Immature natural killer cell (primary cell): Measurements from ENCODE around the gene GATAD2A. TPM values are rescaled to one million over a fixed set of nuclear protein-coding genes. Genes with fewer than 3 reads are reported as not detected.

Experiments
- DNase-seq, 3 donors: peaks; one replicate each; pipeline ENCODE4 v3.0.0; 2022; ENCODE audit warnings: mixed read lengths in 1 of 3
- H3K27ac Mint-ChIP-seq, 6 donors: one replicate each; pipeline ENCODE4 v1.8.0; 2020; ENCODE audit warnings: mixed read lengths in 6 of 6, mild to moderate bottlenecking in 5 of 6, inconsistent platforms in 4 of 6, moderate library complexity in 3 of 6
- H3K27me3 Mint-ChIP-seq, 3 donors: one replicate each; pipeline ENCODE4 v1.8.0; 2020 to 2021; ENCODE audit warnings: low read depth in 3 of 3, mild to moderate bottlenecking in 3 of 3, mixed read lengths in 3 of 3, moderate library complexity in 3 of 3, inconsistent platforms in 1 of 3
- H3K36me3 Mint-ChIP-seq, 3 donors: one replicate each; pipeline ENCODE4 v1.8.0; 2020; ENCODE audit warnings: mixed read lengths in 3 of 3, inconsistent platforms in 2 of 3, mild to moderate bottlenecking in 2 of 3
- H3K4me1 Mint-ChIP-seq, 2 donors: one replicate each; pipeline ENCODE4 v1.8.0; 2020; ENCODE audit warnings: inconsistent platforms in 2 of 2, mild to moderate bottlenecking in 2 of 2, mixed read lengths in 2 of 2, moderate library complexity in 1 of 2
- H3K4me3 Mint-ChIP-seq, 5 donors: one replicate each; pipeline ENCODE4 v1.8.0; 2020; ENCODE audit warnings: mild to moderate bottlenecking in 5 of 5, mixed read lengths in 5 of 5, inconsistent platforms in 3 of 5, moderate library complexity in 3 of 5
- H3K9me3 Mint-ChIP-seq, 6 donors: one replicate each; pipeline ENCODE4 v1.8.0; 2020; ENCODE audit warnings: mild to moderate bottlenecking in 6 of 6, mixed read lengths in 6 of 6, inconsistent platforms in 4 of 6, moderate library complexity in 3 of 6
- polyA plus RNA-seq, 3 donors: library from polyadenylated mRNA; unstranded; fragments of 300-500 nt; fragmentation: Illumina TruSeq; gene quantifications; one replicate each; pipeline ENCODE4 v1.2.3, GENCODE V29; 2021

Gene GATAD2A
- polyA plus RNA-seq, 3 donors from 2014 or later, result 8.8 to 48.5 (median 21.0) TPM

DNA sequence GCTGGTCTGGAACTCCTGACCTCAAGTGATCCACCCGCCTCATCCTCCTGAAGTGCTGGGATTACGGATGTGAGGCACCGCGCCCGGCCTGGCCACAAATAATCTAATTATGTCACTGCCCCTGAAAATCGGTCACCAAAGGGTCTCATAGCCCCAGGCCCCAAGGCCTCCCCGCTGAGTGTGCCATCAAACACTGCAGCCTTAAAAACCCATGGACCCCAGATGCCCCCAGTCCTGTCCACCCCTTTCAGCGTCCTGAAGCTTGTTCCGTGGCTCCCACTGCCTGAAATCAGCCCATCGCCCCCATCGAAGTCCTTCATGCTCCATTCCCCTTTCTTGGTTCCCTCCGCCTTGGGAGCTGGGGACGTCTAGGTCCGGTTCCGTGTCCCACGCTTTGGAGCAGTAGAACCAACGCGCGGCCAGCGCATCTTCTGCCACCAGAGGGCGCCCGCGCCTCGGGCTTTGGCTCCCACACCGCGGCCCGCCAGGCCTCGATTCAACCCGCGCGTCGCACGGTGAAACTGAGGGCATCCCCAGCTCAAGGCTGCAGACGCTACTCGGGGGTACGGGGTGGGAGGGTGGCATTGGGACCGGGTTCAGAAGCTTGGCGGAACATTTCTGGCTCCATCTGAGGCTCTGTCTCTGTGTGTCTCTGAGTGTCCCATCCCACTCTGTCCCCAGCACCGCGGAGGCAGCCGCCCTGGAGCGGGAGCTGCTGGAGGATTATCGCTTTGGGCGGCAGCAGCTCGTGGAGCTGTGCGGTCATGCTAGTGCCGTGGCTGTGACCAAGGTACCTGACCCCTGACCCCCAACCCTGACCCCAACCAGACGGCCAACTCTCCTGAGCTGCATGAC, 126.7 kb downstream of the GATAD2A start:
- H3K4me1 Mint-ChIP-seq, result peaks cover 5 to 6% of the 10 kb centered on the region in 2 donors
- no peak overlapping the region for H3K4me3 Mint-ChIP-seq
- H3K9me3 Mint-ChIP-seq, result peaks cover 0 to 2% (median 0%) of the 10 kb centered on the region in 6 donors
- peak overlapping the region in 3 of 6 donors; percentile 8 to 66 (median 24) for H3K27ac Mint-ChIP-seq
- peak; percentile 71 to 80 (median 76) for DNase-seq
- H3K27me3 Mint-ChIP-seq, result peaks cover 3 to 14% (median 11%) of the 10 kb centered on the region in 3 donors
- peaks cover 0 to 3% (median 0%) of the 10 kb centered on the region in 3 donors for H3K36me3 Mint-ChIP-seq

DNA sequence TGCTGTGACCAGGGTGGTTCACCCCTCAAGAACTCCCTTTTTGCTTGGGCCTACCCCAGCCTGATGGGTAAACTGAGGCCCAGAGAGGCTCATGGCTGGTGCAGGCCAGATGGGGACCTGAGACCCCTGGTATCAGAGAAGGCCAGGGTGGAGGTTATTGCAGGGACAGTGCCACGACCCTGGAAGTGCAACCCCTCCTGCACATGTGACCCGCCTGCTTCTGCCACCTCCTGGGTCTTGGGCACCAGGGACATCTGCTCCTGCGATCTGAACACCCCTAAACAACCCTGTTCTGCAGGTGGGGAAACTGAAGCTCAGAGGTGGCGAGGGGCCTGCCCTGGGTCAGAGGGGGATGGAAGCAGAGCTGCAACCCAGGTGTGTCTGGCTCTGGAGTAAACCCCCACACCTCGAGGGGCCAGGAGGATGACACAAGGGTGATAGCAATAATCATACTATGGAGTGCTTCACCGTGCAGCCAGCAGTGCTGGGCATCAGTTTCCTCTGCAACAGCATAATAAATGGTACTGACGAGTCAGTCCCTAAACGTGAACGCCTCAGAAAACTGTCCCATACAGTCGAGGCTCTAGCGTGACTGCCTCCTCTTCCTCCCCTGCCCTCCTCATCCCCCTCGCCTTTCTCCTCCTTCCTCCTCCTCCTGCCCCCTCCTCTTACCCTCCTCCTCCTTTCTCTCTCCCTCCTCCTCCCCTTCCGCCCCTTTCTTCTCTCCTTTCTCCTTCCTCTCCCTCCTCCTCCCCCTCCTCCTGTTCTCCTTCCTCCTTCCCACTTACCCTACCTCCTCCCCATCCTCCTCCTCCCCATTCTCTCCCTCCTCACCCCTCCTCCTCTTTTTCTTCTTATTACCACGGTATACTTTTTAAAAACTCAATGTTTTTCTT, 127.6 kb downstream of the GATAD2A start:
- Mint-ChIP-seq H3K27ac (no peak overlapping the region), H3K9me3 (peaks cover 0 to 2% (median 0%) of the 10 kb centered on the region in 6 donors), H3K4me1 (peaks cover 8 to 10% of the 10 kb centered on the region in 2 donors), H3K27me3 (peaks cover 3 to 11% (median 10%) of the 10 kb centered on the region in 3 donors), H3K36me3 (peaks cover 0 to 3% (median 0%) of the 10 kb centered on the region in 3 donors), H3K4me3 (no peak overlapping the region)
- no peak for DNase-seq

DNA sequence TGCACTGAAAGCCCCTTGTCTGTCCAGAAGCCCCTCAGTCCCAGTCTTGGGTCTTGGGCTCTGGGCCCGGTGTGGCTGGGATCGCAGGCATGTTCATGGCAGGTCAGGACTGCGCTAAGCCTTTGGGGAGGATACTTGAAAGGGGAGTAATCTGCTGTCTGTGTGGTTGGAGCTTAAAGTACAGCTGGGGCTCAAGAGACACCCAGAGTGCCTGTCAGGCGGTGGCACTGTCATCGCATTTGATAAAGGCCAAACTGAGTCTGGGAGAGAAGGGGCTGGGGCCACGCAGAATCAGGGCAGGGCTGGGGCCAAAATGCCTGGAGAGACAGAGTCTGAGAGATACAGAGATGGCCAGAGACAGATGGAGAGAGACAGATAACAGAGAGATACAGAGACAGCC, 128.4 kb downstream of the GATAD2A start:
- Mint-ChIP-seq H3K4me1 (peaks cover 12 to 15% of the 10 kb centered on the region in 2 donors), H3K4me3 (no peak overlapping the region), H3K27me3 (peaks cover 3 to 12% (median 10%) of the 10 kb centered on the region in 3 donors), H3K27ac (peak overlapping the region in 1 of 6 donors; percentile 4), H3K36me3 (peaks cover 0 to 3% (median 0%) of the 10 kb centered on the region in 3 donors), H3K9me3 (peaks cover 0 to 2% (median 0%) of the 10 kb centered on the region in 6 donors)
- no peak for DNase-seq

DNA sequence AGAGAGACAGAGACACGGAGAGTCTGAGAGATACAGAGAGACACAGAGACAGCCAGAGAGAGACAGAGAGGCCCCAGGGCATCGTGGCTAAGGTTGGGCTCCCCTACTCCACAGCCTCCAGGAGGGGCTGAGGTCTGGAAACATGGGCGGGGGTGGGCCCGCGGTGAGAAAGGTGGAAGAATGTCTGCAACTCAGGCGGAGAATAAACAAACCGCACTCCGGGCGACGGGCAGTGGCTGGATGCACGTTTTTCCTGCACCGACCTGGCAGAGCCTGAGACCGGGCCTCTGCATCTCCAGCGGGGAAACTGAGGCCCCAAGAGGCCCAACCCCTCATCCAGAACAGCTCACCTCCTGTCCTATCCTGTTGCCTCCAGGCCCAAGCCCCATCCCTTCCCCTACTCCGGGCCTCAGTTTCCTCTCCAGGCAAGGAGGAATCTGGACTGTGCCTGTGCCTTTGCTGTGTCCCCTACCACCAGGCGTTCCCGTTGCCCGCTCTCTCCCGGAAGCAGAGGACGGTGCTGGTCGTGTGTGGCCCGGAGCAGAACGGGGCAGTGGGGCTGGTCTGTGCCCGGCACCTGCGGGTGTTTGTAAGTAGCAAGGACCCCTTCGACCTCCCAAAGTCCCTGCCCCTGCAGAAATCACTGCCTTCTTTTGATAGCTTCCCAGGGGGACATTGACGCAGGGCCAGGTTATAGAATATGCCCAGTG, 129.2 kb downstream of the GATAD2A start:
- no peak overlapping the region for H3K4me3 Mint-ChIP-seq

DNA sequence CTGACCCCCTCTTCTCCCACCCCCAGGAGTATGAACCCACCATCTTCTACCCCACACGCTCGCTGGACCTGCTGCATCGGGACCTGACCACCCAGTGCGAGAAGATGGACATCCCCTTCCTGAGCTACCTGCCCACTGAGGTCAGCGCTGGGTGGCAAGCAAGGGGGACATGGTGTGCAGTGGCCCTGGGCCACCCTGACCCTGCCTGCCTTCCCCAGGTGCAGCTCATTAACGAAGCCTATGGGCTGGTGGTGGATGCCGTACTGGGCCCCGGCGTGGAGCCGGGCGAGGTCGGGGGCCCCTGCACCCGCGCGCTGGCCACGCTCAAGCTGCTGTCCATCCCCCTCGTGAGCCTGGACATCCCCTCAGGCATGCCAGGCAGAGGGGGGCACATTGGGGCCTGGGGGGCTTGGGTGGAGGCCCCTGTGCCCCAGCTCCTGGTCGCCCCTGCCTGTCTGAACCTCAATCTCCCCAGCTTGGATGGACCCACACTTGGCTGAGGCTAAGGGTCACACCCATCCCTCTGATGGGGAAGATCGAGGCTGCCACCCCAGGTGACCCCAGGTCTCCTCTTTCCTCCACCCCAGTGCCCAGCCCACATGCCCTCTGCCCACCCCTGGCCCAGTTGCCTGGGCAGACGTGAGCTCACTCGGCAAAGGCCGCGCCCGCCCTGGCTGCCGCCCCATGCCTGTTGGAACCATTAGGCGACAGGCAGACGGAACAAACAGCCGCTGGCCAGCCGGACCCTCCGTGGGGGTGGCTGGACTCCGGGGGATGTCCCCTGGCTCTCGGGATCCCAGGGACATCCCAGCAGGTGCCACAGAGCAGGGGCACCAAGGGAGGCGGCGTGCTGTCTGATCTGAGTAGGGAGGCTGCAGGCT, 130.1 kb downstream of the GATAD2A start:
- Mint-ChIP-seq H3K27me3 (peaks cover 4 to 10% (median 7%) of the 10 kb centered on the region in 3 donors), H3K36me3 (peaks cover 0 to 3% (median 0%) of the 10 kb centered on the region in 3 donors), H3K27ac (no peak overlapping the region), H3K4me3 (no peak overlapping the region), H3K4me1 (peaks cover 19 to 20% of the 10 kb centered on the region in 2 donors), H3K9me3 (peaks cover 0 to 3% (median 0%) of the 10 kb centered on the region in 6 donors)
- no peak for DNase-seq

More for the DNA sequence above, 129.2 kb downstream of the GATAD2A start:
- peaks cover 0 to 3% (median 0%) of the 10 kb centered on the region in 3 donors for H3K36me3 Mint-ChIP-seq
- DNase-seq, result no peak
- H3K4me1 Mint-ChIP-seq, result peaks cover 17 to 18% of the 10 kb centered on the region in 2 donors
- H3K27me3 Mint-ChIP-seq, result peaks cover 3 to 10% (median 8%) of the 10 kb centered on the region in 3 donors
- no peak overlapping the region for H3K27ac Mint-ChIP-seq
- peaks cover 0 to 3% (median 0%) of the 10 kb centered on the region in 6 donors for H3K9me3 Mint-ChIP-seq

DNA sequence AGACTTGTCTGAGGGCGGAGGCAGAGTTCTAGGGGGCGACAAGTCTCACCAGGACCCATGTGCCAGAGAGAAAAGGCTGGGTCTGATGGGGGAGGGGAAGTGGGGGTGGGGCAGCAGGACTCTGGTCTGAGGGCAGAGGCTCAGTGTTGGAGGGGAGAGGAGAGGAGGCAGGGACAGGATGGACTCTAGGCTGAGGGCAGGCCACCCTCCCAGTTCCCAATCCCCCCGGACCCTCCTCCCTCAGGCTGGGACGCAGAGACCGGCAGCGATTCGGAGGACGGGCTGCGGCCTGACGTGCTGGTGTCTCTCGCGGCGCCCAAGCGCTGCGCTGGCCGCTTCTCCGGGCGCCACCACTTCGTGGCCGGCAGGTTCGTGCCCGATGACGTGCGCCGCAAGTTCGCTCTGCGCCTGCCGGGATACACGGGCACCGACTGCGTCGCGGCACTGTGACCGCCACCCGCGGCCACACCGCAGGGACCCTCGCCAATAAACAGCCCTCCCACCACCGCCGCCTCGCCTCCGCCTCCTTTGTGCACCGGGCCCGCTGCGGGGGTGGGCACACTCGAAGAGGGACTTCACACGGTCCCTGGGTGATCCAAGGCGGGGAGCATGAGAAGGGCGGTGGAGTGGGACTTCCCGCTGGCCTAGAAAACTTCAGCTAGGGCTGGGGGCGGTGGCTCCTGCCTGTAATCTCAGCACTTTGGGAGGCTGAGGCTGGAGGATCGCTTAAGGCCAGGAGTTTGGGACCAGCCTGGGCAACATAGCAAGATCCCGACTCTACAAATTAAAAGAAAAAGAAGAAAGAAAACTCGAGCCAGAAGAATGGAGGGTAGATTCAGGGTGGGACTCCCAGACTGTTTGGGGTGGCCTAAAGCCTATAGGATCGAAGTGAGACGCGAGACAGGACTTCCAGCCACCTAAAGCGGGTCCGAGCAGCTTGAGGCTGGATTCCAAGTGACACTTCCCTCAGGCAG, 131.9 kb downstream of the GATAD2A start:
- peak overlapping the region in 4 of 5 donors; percentile 33 to 68 (median 64) for H3K4me3 Mint-ChIP-seq
- H3K4me1 Mint-ChIP-seq, result peaks cover 18 to 25% of the 10 kb centered on the region in 2 donors
- peaks cover 2 to 8% (median 7%) of the 10 kb centered on the region in 3 donors for H3K27me3 Mint-ChIP-seq
- peak overlapping the region in 1 of 6 donors; percentile 34 for H3K27ac Mint-ChIP-seq
- DNase-seq, result no peak
- peaks cover 0 to 3% (median 0%) of the 10 kb centered on the region in 3 donors for H3K36me3 Mint-ChIP-seq
- peaks cover 0 to 3% (median 0%) of the 10 kb centered on the region in 6 donors for H3K9me3 Mint-ChIP-seq

DNA sequence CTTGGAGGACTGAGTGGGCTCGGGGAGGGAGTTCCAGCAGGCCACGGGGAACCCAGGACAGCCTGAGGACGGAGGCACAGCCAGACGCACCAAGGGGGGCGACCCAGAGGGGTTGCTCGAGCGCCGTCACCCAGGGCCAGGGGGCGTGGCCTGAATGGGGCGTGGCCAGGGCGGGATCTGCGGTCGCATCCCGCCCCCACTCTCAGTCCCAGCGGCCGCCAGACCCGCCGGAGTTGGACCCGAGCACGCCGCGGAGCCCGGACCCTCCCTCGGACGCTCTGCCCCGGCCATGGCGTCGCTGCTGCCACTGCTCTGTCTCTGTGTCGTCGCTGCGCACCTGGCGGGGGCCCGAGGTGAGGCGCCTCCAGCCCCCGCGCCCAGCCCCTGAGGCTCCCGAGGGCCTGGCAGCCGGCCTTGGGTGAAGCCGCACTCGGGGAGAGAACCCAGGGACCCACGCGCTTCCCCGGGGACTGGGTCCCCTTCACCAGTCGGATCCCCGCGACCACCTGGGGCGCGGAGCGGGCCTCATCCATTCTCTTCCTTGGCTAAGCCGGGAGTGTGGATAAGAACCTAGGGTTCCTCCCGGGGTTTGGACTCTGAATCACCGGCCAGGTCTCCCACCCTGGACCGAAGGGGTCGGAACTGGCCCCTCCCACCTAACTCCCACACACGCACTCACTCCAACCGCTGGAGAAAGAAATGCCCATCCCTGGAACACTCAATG, 132.7 kb downstream of the GATAD2A start, which contains the start of gene CILP2:
Gene CILP2 (plus strand): TSS at position 205 of the 724 bp plus-strand sequence. CDS start 85 bp downstream, at position 290.
- no peak for DNase-seq
- Mint-ChIP-seq H3K4me3 (peak within 1 kb of the TSS; percentile 42 to 68 (median 64)), H3K36me3 (peaks cover 0 to 3% (median 0%) of the 10 kb centered on the region in 3 donors), H3K27me3 (peaks cover 4 to 8% (median 7%) of the 10 kb centered on the region in 3 donors), H3K4me1 (peaks cover 18 to 27% of the 10 kb centered on the region in 2 donors), H3K9me3 (peaks cover 0 to 3% (median 0%) of the 10 kb centered on the region in 6 donors), H3K27ac (peak within 1 kb of the TSS in 1 of 6 donors; percentile 34)

DNA sequence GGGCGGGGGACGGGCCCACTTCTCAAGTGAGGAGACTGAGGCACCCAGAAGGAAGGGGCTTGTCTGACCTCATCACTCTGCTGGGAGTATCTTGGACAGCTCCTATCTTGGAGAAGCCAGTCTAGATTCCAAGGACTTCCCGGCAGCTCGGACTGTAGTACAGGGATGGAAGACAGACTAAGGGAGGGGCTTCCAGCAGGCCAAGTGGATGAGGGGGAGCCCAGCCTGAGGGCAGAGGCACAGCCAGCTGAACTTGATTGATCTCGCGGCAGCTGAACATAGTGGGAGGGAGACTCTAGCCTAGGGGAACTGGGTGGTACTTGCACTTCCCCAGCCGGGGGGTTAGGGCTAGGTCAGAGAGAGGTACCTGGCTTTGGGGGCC, 133.3 kb downstream of the GATAD2A start:
- no peak for DNase-seq
- peaks cover 18 to 27% of the 10 kb centered on the region in 2 donors for H3K4me1 Mint-ChIP-seq
- H3K27ac Mint-ChIP-seq, result no peak overlapping the region
- H3K9me3 Mint-ChIP-seq, result peaks cover 0 to 3% (median 0%) of the 10 kb centered on the region in 6 donors
- peaks cover 4 to 8% (median 7%) of the 10 kb centered on the region in 3 donors for H3K27me3 Mint-ChIP-seq
- H3K4me3 Mint-ChIP-seq, result peak overlapping the region; percentile 40 to 61 (median 52)
- H3K36me3 Mint-ChIP-seq, result peaks cover 0 to 3% (median 0%) of the 10 kb centered on the region in 3 donors

DNA sequence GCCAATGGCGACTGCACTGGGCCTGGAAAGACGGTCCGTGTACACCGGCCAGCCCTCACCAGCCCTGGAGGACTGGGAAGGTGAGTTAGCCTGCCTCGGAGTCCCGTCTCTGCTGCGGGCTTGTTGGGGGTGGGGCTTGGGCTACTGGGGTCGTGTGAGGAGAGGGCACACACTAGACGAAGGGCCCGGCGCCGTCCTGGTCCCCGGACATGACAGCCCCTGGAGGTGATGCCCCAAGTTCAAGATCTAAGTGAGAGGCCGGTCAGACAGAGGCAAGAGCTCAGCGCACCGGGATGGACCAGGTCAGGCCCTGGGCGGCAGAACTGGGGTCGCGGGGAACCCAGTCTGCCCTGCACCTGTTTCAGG, 134.2 kb downstream of the GATAD2A start:
- Mint-ChIP-seq H3K4me1 (peaks cover 18 to 27% of the 10 kb centered on the region in 2 donors), H3K27me3 (peaks cover 3 to 7% (median 4%) of the 10 kb centered on the region in 3 donors), H3K27ac (no peak overlapping the region), H3K4me3 (peak overlapping the region in 2 of 5 donors; percentile 12 to 48), H3K9me3 (peaks cover 0 to 3% (median 0%) of the 10 kb centered on the region in 6 donors), H3K36me3 (no peaks in the 10 kb centered on the region)
- no peak for DNase-seq

DNA sequence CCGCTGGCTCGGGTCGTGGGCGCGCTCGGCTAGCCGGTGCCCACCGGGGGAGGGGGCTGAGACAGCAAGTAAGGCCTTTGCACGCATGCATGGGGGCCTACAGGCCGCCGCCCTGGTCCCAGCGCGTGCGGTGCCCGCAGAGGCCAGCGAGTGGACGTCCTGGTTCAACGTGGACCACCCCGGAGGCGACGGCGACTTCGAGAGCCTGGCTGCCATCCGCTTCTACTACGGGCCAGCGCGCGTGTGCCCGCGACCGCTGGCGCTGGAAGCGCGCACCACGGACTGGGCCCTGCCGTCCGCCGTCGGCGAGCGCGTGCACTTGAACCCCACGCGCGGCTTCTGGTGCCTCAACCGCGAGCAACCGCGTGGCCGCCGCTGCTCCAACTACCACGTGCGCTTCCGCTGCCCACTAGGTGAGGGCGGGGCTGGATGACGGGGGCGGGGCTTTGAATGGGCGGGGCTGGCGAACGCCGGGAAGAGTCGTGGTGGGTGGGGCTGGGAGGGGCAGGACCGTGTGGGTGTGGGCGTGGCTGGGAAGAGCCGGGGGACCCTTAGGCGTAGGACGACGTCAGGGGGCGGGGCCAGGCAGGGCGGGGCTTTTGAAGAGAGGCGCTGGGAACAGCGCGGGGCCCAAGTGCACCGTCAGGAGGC, 134.7 kb downstream of the GATAD2A start:
- peak; percentile 35 to 47 (median 38) for DNase-seq
- Mint-ChIP-seq H3K9me3 (peaks cover 0 to 3% (median 0%) of the 10 kb centered on the region in 6 donors), H3K27ac (no peak overlapping the region), H3K36me3 (no peaks in the 10 kb centered on the region), H3K4me3 (peak overlapping the region; percentile 70 to 78 (median 74)), H3K27me3 (peaks cover 3 to 7% (median 4%) of the 10 kb centered on the region in 3 donors), H3K4me1 (peaks cover 18 to 27% of the 10 kb centered on the region in 2 donors)
